ENCODE data around the gene HS1BP3.

DNA sequence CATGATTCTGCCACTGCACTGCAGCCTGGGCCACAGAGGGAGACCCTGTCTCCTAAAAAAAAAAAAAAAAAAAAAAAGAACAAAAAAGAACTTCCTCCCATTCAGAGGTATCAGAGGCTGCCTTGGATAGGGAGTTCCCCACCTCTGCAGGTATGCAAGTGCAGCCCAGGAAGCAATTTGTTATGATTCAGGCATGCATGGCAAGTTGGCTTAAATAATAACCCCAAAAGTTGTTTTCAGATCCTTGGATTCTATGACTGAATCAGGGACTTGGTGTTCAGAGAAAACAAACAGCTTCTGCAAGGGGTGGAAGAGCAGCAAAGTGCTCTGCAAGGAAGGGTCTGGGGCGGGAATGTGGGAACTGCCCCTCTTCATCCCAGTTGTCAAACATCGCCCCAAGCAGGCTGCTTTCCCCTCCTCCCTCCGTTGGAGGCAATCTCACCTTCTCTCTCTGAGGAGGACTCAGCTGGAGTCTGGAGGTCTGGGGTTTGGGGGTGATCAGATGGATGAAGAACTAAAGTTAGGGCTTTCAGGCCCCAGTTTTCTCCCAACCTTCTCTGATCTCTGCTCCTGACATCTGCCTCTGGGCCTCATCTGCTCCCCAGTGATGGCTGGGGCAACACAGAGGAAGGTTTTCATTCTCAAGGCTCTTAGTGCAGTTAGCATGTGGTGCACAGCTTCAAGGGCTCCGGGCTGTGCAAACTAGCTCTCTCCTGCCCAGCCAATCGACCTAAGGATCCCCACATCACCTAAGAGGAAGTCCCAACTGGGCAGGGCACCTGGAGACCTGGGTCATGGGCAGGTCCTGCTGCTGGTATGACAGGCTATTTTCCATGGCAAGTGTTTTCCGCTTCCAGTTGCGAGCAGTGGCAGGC is 12.5 kb upstream of the HS1BP3 start:
- no peak for TF ChIP-seq EZH2 (IDR thresholded peaks at IDR 0.05; ENCODE audit: insufficient read depth, low read length)
- TF ChIP-seq, protein P1, sequence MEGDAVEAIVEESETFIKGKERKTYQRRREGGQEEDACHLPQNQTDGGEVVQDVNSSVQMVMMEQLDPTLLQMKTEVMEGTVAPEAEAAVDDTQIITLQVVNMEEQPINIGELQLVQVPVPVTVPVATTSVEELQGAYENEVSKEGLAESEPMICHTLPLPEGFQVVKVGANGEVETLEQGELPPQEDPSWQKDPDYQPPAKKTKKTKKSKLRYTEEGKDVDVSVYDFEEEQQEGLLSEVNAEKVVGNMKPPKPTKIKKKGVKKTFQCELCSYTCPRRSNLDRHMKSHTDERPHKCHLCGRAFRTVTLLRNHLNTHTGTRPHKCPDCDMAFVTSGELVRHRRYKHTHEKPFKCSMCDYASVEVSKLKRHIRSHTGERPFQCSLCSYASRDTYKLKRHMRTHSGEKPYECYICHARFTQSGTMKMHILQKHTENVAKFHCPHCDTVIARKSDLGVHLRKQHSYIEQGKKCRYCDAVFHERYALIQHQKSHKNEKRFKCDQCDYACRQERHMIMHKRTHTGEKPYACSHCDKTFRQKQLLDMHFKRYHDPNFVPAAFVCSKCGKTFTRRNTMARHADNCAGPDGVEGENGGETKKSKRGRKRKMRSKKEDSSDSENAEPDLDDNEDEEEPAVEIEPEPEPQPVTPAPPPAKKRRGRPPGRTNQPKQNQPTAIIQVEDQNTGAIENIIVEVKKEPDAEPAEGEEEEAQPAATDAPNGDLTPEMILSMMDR (IDR thresholded peaks at IDR 0.05; ENCODE audit: insufficient read depth, low read depth, low read length) = no peak

Data from astrocyte (in vitro differentiated cells and primary cell).